ENCODE measurements around the gene LDHD.
"Not testable (repeated sequence)": the region's sequence is repeated elsewhere in the genome, so short reads cannot be mapped to it uniquely, and the experiment has no call there.

Gene LDHD

GRCh38 chr16:75099075-75099667 lies 17.4 kb downstream of the LDHD start:
- FAIRE-seq: no peak

- FAIRE-seq: no peak
Measured at GRCh38 chr16:75097941-75098901, 18.4 kb downstream of the LDHD start.

GRCh38 chr16:75097191-75097761 lies 19.3 kb downstream of the LDHD start:
- no peak for FAIRE-seq

GRCh38 chr16:75096656-75097055 lies 19.9 kb downstream of the LDHD start:
- FAIRE-seq: no peak

- FAIRE-seq: no peak
Measured at GRCh38 chr16:75095204-75095621, 21.4 kb downstream of the LDHD start.

- FAIRE-seq: no peak
Measured at GRCh38 chr16:75093598-75094540, 22.7 kb downstream of the LDHD start.

- FAIRE-seq: no peak
Measured at GRCh38 chr16:75092777-75093176, 23.8 kb downstream of the LDHD start.

GRCh38 chr16:75091619-75092018 lies 25.0 kb downstream of the LDHD start:
- not testable (repeated sequence) for FAIRE-seq

GRCh38 chr16:75090899-75091298 lies 25.7 kb downstream of the LDHD start:
- FAIRE-seq: not testable (repeated sequence)

GRCh38 chr16:75089486-75090202 lies 26.9 kb downstream of the LDHD start:
- FAIRE-seq: no peak

GRCh38 chr16:75088934-75089333 lies 27.6 kb downstream of the LDHD start:
- no peak for FAIRE-seq

- no peak for FAIRE-seq
Measured at GRCh38 chr16:75088216-75088615, 28.4 kb downstream of the LDHD start.

GRCh38 chr16:75087375-75087979 lies 29.1 kb downstream of the LDHD start:
- FAIRE-seq: no peak

GRCh38 chr16:75086688-75087374 lies 29.7 kb downstream of the LDHD start:
- FAIRE-seq: no peak

- no peak for FAIRE-seq
Measured at GRCh38 chr16:75086281-75086680, 30.3 kb downstream of the LDHD start.

GRCh38 chr16:75085556-75085955 lies 31.0 kb downstream of the LDHD start:
- FAIRE-seq: no peak

GRCh38 chr16:75083813-75084212 lies 32.8 kb downstream of the LDHD start:
- no peak for FAIRE-seq

- no peak for FAIRE-seq
Measured at GRCh38 chr16:75081179-75081859, 35.3 kb downstream of the LDHD start.

- no peak for FAIRE-seq
Measured at GRCh38 chr16:75080205-75081029, 36.2 kb downstream of the LDHD start.
